A549 (cell line): ENCODE measurements around the gene PBX3. TPM values are rescaled to one million over a fixed set of nuclear protein-coding genes. Genes with fewer than 3 reads are reported as not detected.

ENCODE experiments used
- ATAC-seq, 2 experiments: fragments of 200-7000 bp in 1 of 2; fragments of >200 bp in 1 of 2; cut with Nextera tagmentation in 1 of 2; cut with Tn5 transposase in 1 of 2; 3 replicates each; pipeline versions ENCODE4 v1.8.0 to v1.9.1; 2018 to 2020; ENCODE audit warnings: mild to moderate bottlenecking in 1 of 2, moderate library complexity in 1 of 2
- CTCF ChIA-PET: fragments of 300-600 bp; sonication (Branson Sonifier 250); formaldehyde crosslinking; extraction: SDS; loops from one replicate; lab custom pipeline; 2021; ENCODE audit warnings: antibody characterized with exemption, inconsistent platforms; lab: Yijun Ruan, JAX
- POLR2A ChIA-PET: fragments of 350-600 bp; formaldehyde crosslinking; extraction: SDS; loops from one replicate; lab custom pipeline; 2021; ENCODE audit warnings: antibody characterized with exemption, inconsistent platforms; lab: Yijun Ruan, JAX
- DNase-seq, 2 experiments: peaks; one replicate each; pipeline versions ENCODE4 v3.0.0 to v3.0.0-alpha.2; 2011 to 2016; ENCODE audit warnings: low read depth in 1 of 2, low spot score in 1 of 2
- FAIRE-seq: peaks from 2 replicates; lab custom pipeline; 2011; peaks lifted over from hg19 to GRCh38; lab: Jason Lieb, UNC
- H3K27ac ChIP-seq, 2 experiments: fragments of >200 bp; sonication (Bioruptor Twin); formaldehyde crosslinking; 3 replicates each; pipeline ENCODE4 v1.5.1; 2016 to 2017
- H3K4me1 ChIP-seq: fragments of >200 bp; sonication (Bioruptor Twin); formaldehyde crosslinking; 3 replicates; pipeline ENCODE4 v1.6.1; 2016
- H3K4me2 ChIP-seq: fragments of >200 bp; sonication (Bioruptor Twin); formaldehyde crosslinking; 3 replicates; pipeline ENCODE4 v1.6.1; 2016
- H3K4me3 ChIP-seq: fragments of >200 bp; sonication (Bioruptor Twin); formaldehyde crosslinking; 3 replicates; pipeline ENCODE4 v1.5.1; 2016
- H3K9me3 ChIP-seq: fragments of >200 bp; sonication (Bioruptor Twin); formaldehyde crosslinking; 3 replicates; pipeline ENCODE4 v1.6.1; 2016
- ATOH8 ChIP-seq: fragments of 250-450 bp; sonication (Bioruptor Pico); IDR thresholded peaks from 2 replicates; pipeline ENCODE4 v1.5.0; 2020; ENCODE audit warnings: low read depth, mild to moderate bottlenecking, moderate library complexity
- CBX2 ChIP-seq: fragments of 200-600 bp; sonication (generic); IDR thresholded peaks from 2 replicates; pipeline ENCODE4 v1.6.1; 2016; ENCODE audit warnings: low read depth, mild to moderate bottlenecking, borderline replicate concordance
- CBX8 ChIP-seq: fragments of 200-600 bp; sonication (generic); IDR thresholded peaks from 2 replicates; pipeline ENCODE4 v1.6.1; 2016
- CHD2 ChIP-seq: fragments of 150-350 bp; IDR thresholded peaks from 2 replicates; pipeline ENCODE4 v1.6.1; 2014; ENCODE audit warnings: low read length; ENCODE audit not compliant: partially characterized antibody
- CHD4 ChIP-seq: fragments of 200-600 bp; sonication (generic); IDR thresholded peaks from 2 replicates; pipeline ENCODE4 v1.6.1; 2016; ENCODE audit warnings: antibody characterized with exemption, mild to moderate bottlenecking, borderline replicate concordance
- ELK1 ChIP-seq: fragments of 150-350 bp; IDR thresholded peaks from 2 replicates; pipeline ENCODE4 v1.6.1; 2014; ENCODE audit warnings: low read depth, mild to moderate bottlenecking, low read length
- FOSB ChIP-seq: fragments of 250-450 bp; sonication (Bioruptor Pico); IDR thresholded peaks from 2 replicates; pipeline ENCODE4 v1.5.0; 2020; ENCODE audit warnings: mild to moderate bottlenecking, moderate library complexity
- FOSL2 ChIP-seq, 2 experiments: fragments of 450-650 bp in 1 of 2; fragments of >200 bp in 1 of 2; sonication (Bioruptor Twin) in 1 of 2; formaldehyde crosslinking; IDR thresholded peaks; 2 replicates each; pipeline versions ENCODE4 v1.5.0 to v1.6.1; 2016 to 2020; ENCODE audit warnings: mild to moderate bottlenecking in 1 of 2, moderate library complexity in 1 of 2
- GATA3 ChIP-seq: IDR thresholded peaks from 2 replicates; pipeline ENCODE4 v1.6.1; 2012; ENCODE audit warnings: borderline replicate concordance
- HES2 ChIP-seq: fragments of >200 bp; sonication (Bioruptor Twin); formaldehyde crosslinking; IDR thresholded peaks from 2 replicates; pipeline ENCODE4 v1.6.1; 2016
- HOXA7 ChIP-seq: fragments of 250-450 bp; sonication (Bioruptor Pico); IDR thresholded peaks from 2 replicates; pipeline ENCODE4 v1.5.0; 2020; ENCODE audit warnings: mild to moderate bottlenecking, moderate library complexity
- HOXB5 ChIP-seq: fragments of 250-450 bp; sonication (Bioruptor Pico); IDR thresholded peaks from 2 replicates; pipeline ENCODE4 v1.5.0; 2020; ENCODE audit warnings: mild to moderate bottlenecking, moderate library complexity
- JUN ChIP-seq, 2 experiments: fragments of >200 bp; sonication (Bioruptor Twin); formaldehyde crosslinking; IDR thresholded peaks; 2 replicates in 1 of 2; 3 replicates in 1 of 2; pipeline ENCODE4 v1.6.1; 2016 to 2017
- JUNB ChIP-seq: fragments of >200 bp; sonication (Bioruptor Twin); formaldehyde crosslinking; IDR thresholded peaks from 2 replicates; pipeline ENCODE4 v1.6.1; 2016
- NFE2L2 ChIP-seq: fragments of 150-350 bp; conservative IDR thresholded peaks from 2 replicates; pipeline ENCODE4 v1.6.1; 2014; ENCODE audit warnings: low read length
- NR3C1 ChIP-seq: fragments of >200 bp; sonication (Bioruptor Twin); formaldehyde crosslinking; IDR thresholded peaks from 3 replicates; pipeline ENCODE4 v1.6.1; 2017
- PHF8 ChIP-seq: fragments of 200-600 bp; sonication (generic); IDR thresholded peaks from 2 replicates; pipeline ENCODE4 v1.6.1; 2016; ENCODE audit warnings: low read depth, mild to moderate bottlenecking, antibody characterized with exemption, moderate library complexity, borderline replicate concordance
- POLR2A ChIP-seq: IDR thresholded peaks from 2 replicates; pipeline ENCODE4 v1.6.1; 2012; ENCODE audit warnings: mild to moderate bottlenecking, low read length
- RARB ChIP-seq: fragments of 250-450 bp; sonication (Bioruptor Pico); IDR thresholded peaks from 2 replicates; pipeline ENCODE4 v1.8.0; 2021; ENCODE audit warnings: mild to moderate bottlenecking, moderate library complexity
- RCOR1 ChIP-seq: fragments of 150-350 bp; IDR thresholded peaks from 2 replicates; pipeline ENCODE4 v1.6.1; 2014; ENCODE audit warnings: antibody characterized with exemption, low read length, low read depth
- REST ChIP-seq: fragments of 200-600 bp; sonication (generic); IDR thresholded peaks from 2 replicates; pipeline ENCODE4 v1.6.1; 2016; ENCODE audit warnings: antibody characterized with exemption, mild to moderate bottlenecking, moderate library complexity
- RNF2 ChIP-seq: fragments of 200-600 bp; sonication (generic); IDR thresholded peaks from 2 replicates; pipeline ENCODE4 v1.6.1; 2016; ENCODE audit warnings: low read depth, mild to moderate bottlenecking, antibody characterized with exemption, moderate library complexity, borderline replicate concordance
- TFCP2L1 ChIP-seq: fragments of 250-450 bp; sonication (Bioruptor Pico); IDR thresholded peaks from 2 replicates; pipeline ENCODE4 v1.5.0; 2021; ENCODE audit warnings: mild to moderate bottlenecking
- TP53 ChIP-seq: fragments of 250-450 bp; sonication (Bioruptor Pico); IDR thresholded peaks from 2 replicates; pipeline ENCODE4 v1.5.0; 2021; ENCODE audit warnings: mild to moderate bottlenecking, moderate library complexity
- ZC3H11A ChIP-seq: fragments of 450-650 bp; IDR thresholded peaks from 2 replicates; pipeline ENCODE4 v1.6.1; 2014; ENCODE audit warnings: antibody characterized with exemption, mild to moderate bottlenecking
- WGBS: methylation state at CpG from one replicate; pipeline ENCODE4 v1.1.6; 2017; ENCODE audit errors: missing lambda C conversion rate; 5-methylcytosine and 5-hydroxymethylcytosine counted together
- polyA plus RNA-seq, 4 experiments: library from polyadenylated mRNA; depleted of rRNA in 3 of 4; stranded (reverse); fragments of >200 nt; fragmentation: RNase III in 1 of 4; extraction: RNeasy Plus Mini Kit Qiagen cat#74134 plus additional on column Dnase treatment in 1 of 4; gene quantifications; 2 replicates in 3 of 4; 3 replicates in 1 of 4; pipeline ENCODE4 v1.2.3, GENCODE V29; 2011 to 2017
- TF ChIP-seq, protein P1 (sequence below): IDR thresholded peaks from 2 replicates; pipeline ENCODE4 v1.6.1; 2012
- TF ChIP-seq, protein P2 (sequence below): fragments of >200 bp; sonication (Bioruptor Twin); formaldehyde crosslinking; IDR thresholded peaks from 3 replicates; pipeline ENCODE4 v1.5.1; 2016

Gene PBX3
- polyA plus RNA-seq, 2 of the 4 experiments (the other 2 are of a cell fraction): 10.7 to 23.5 TPM

GRCh38 chr9:125974705-125975104, 227.5 kb downstream of the PBX3 start:
- ChIA-PET POLR2A (no interaction called here), CTCF (no interaction called here)
- FAIRE-seq (no peak), ATAC-seq (no peak), DNase-seq (no peak)
- Histone ChIP-seq H3K27ac (no peak overlapping the region), H3K4me3 (no peak overlapping the region), H3K9me3 (peaks cover 21% of the 10 kb centered on the region), H3K4me1 (no peaks in the 10 kb centered on the region), H3K4me2 (no peak overlapping the region)
- no peak for TF ChIP-seq CHD2
- no peak for TF ChIP-seq CHD4
- TF ChIP-seq GATA3: no peak
- no peak for TF ChIP-seq ATOH8 (CRISPR knock-in tag)
- TF ChIP-seq REST: no peak
- WGBS: 31% methylated on average over 4 of the region's 4 CpGs

- no peak for TF ChIP-seq POLR2A
- no peak for TF ChIP-seq ZC3H11A
- TF ChIP-seq PHF8: no peak
- no peak for TF ChIP-seq CBX8
- no peak for TF ChIP-seq CBX2
- TF ChIP-seq HOXA7 (CRISPR knock-in tag): no peak
- TF ChIP-seq FOSB (CRISPR knock-in tag): no peak
- no peak for TF ChIP-seq JUN (IDR thresholded peaks at IDR 0.05)
- no peak for TF ChIP-seq ELK1
- TF ChIP-seq NR3C1: no peak
- TF ChIP-seq, all 56 proteins: peak for 0
- no peak for DNase-seq
- Histone ChIP-seq H3K4me1 (no peaks in the 10 kb centered on the region), H3K4me3 (no peak overlapping the region), H3K9me3 (peaks cover 22% of the 10 kb centered on the region), H3K27ac (no peak overlapping the region), H3K4me2 (no peak overlapping the region)
- ChIA-PET POLR2A (no interaction called here), CTCF (no interaction called here)
- no peak for FAIRE-seq
- no peak for ATAC-seq
Measured at GRCh38 chr9:125977223-125977622, 230.1 kb downstream of the PBX3 start.

DNA sequence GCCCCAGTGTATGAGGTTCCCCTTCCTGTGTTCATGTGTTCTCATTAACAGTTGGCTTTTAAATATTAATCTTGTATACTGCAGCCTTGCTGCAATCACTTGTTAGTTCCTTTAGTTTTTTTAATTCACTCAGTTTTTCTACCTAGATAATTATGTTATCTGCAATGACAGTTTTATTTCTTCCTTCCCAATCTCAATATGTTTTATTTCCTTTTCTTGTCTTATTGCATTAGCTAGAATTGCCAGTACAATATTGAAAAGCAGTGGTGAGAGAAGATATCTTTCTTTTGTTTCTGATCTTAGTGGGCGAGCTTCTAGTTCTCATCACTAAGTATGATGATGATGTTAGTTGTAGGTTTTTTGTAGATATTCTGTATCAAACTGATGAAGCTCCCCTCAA, 232.2 kb downstream of the PBX3 start:
- Histone ChIP-seq H3K9me3 (peaks cover 22% of the 10 kb centered on the region), H3K4me2 (no peak overlapping the region), H3K27ac (no peak overlapping the region), H3K4me3 (no peak overlapping the region), H3K4me1 (no peaks in the 10 kb centered on the region)
- no peak for FAIRE-seq
- POLR2A ChIA-PET: no interaction called here
- CTCF ChIA-PET: interaction anchor here (0.6 kb wide), 1 partner anchor 162 kb away, joined by 3 read pairs; no protein-coding TSS in a partner anchor
- WGBS: 3% methylated on average over 1 of the region's 1 CpG
- no peak for ATAC-seq
- no peak for DNase-seq
- TF ChIP-seq RCOR1 (no peak), NFE2L2 (no peak), RNF2 (no peak), TFCP2L1 (CRISPR knock-in tag) (no peak), NR3C1 (no peak), HOXB5 (CRISPR knock-in tag) (no peak), HES2 (no peak), TP53 (CRISPR knock-in tag) (no peak), RARB (no peak), JUNB (no peak), CBX2 (no peak), FOSL2 (IDR thresholded peaks at IDR 0.05) (no peak), FOSL2 (CRISPR knock-in tag; IDR thresholded peaks at IDR 0.05) (no peak)
- TF ChIP-seq, protein P1, sequence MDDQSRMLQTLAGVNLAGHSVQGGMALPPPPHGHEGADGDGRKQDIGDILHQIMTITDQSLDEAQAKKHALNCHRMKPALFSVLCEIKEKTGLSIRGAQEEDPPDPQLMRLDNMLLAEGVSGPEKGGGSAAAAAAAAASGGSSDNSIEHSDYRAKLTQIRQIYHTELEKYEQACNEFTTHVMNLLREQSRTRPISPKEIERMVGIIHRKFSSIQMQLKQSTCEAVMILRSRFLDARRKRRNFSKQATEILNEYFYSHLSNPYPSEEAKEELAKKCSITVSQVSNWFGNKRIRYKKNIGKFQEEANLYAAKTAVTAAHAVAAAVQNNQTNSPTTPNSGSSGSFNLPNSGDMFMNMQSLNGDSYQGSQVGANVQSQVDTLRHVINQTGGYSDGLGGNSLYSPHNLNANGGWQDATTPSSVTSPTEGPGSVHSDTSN: no peak
- TF ChIP-seq, protein P2, sequence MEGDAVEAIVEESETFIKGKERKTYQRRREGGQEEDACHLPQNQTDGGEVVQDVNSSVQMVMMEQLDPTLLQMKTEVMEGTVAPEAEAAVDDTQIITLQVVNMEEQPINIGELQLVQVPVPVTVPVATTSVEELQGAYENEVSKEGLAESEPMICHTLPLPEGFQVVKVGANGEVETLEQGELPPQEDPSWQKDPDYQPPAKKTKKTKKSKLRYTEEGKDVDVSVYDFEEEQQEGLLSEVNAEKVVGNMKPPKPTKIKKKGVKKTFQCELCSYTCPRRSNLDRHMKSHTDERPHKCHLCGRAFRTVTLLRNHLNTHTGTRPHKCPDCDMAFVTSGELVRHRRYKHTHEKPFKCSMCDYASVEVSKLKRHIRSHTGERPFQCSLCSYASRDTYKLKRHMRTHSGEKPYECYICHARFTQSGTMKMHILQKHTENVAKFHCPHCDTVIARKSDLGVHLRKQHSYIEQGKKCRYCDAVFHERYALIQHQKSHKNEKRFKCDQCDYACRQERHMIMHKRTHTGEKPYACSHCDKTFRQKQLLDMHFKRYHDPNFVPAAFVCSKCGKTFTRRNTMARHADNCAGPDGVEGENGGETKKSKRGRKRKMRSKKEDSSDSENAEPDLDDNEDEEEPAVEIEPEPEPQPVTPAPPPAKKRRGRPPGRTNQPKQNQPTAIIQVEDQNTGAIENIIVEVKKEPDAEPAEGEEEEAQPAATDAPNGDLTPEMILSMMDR: no peak
